HEK293 (cell line): ENCODE results near the gene GRIA1.

Source experiments
- SP3 ChIP-seq: fragments of 450-650 bp; formaldehyde crosslinking; IDR thresholded peaks from 2 replicates; pipeline ENCODE4 v1.5.1; 2016; ENCODE audit warnings: missing biosample characterization, missing genetic modification characterization
- ZNF354C ChIP-seq: fragments of 450-650 bp; formaldehyde crosslinking; IDR thresholded peaks from 2 replicates; pipeline ENCODE4 v1.5.1; 2016; ENCODE audit warnings: missing biosample characterization, missing genetic modification characterization, low read depth, borderline replicate concordance
- ZNF530 ChIP-seq: fragments of 450-650 bp; formaldehyde crosslinking; IDR thresholded peaks from 2 replicates; pipeline ENCODE4 v1.5.1; 2016; ENCODE audit warnings: low read depth, missing biosample characterization, missing genetic modification characterization
- ZNF629 ChIP-seq: fragments of 450-650 bp; formaldehyde crosslinking; IDR thresholded peaks from 2 replicates; pipeline ENCODE4 v1.5.1; 2017; ENCODE audit warnings: missing biosample characterization, missing genetic modification characterization
- ZNF701 ChIP-seq: fragments of 450-650 bp; formaldehyde crosslinking; IDR thresholded peaks from 2 replicates; pipeline ENCODE4 v1.5.1; 2016; ENCODE audit warnings: missing biosample characterization, missing genetic modification characterization
- TF ChIP-seq, protein P1 (sequence below): fragments of 450-650 bp; formaldehyde crosslinking; IDR thresholded peaks from 2 replicates; pipeline ENCODE4 v1.5.1; 2016; ENCODE audit warnings: missing biosample characterization, missing genetic modification characterization
- TF ChIP-seq, protein P2 (sequence below): fragments of 450-650 bp; formaldehyde crosslinking; IDR thresholded peaks from 2 replicates; pipeline ENCODE4 v1.5.1; 2016; ENCODE audit warnings: missing biosample characterization, missing genetic modification characterization
- TF ChIP-seq, protein P3 (sequence below): fragments of 450-650 bp; formaldehyde crosslinking; IDR thresholded peaks from 2 replicates; pipeline ENCODE4 v1.5.1; 2016; ENCODE audit warnings: missing biosample characterization, missing genetic modification characterization

DNA sequence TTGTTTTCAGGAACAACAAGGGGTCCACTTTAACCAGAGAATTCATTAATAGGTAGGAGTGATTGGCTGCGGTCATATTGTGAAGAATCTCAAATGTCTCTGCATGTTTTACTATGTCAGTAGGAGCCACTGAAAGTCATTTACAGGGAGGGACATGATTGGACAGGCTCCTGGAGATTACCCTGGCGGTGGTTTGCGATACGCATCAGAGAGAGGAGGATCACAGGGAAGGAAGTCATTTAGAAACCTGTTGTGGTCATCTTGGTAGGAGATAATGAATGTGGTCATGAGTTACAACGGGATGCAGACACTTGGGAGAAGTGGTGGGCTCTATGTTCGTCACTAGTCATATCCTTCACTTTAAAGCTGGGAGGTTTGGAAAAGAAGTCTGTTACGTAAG is 285.5 kb downstream of the GRIA1 start:
- TF ChIP-seq, protein P1, sequence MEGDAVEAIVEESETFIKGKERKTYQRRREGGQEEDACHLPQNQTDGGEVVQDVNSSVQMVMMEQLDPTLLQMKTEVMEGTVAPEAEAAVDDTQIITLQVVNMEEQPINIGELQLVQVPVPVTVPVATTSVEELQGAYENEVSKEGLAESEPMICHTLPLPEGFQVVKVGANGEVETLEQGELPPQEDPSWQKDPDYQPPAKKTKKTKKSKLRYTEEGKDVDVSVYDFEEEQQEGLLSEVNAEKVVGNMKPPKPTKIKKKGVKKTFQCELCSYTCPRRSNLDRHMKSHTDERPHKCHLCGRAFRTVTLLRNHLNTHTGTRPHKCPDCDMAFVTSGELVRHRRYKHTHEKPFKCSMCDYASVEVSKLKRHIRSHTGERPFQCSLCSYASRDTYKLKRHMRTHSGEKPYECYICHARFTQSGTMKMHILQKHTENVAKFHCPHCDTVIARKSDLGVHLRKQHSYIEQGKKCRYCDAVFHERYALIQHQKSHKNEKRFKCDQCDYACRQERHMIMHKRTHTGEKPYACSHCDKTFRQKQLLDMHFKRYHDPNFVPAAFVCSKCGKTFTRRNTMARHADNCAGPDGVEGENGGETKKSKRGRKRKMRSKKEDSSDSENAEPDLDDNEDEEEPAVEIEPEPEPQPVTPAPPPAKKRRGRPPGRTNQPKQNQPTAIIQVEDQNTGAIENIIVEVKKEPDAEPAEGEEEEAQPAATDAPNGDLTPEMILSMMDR (tag by site-specific recombination) = no peak
- no peak for TF ChIP-seq ZNF629 (tag by site-specific recombination)
- TF ChIP-seq ZNF354C (tag by site-specific recombination) = no peak
- TF ChIP-seq SP3 (tag by site-specific recombination) = no peak
- no peak for TF ChIP-seq ZNF530 (tag by site-specific recombination)
- no peak for TF ChIP-seq ZNF701 (tag by site-specific recombination)
- TF ChIP-seq, protein P2, sequence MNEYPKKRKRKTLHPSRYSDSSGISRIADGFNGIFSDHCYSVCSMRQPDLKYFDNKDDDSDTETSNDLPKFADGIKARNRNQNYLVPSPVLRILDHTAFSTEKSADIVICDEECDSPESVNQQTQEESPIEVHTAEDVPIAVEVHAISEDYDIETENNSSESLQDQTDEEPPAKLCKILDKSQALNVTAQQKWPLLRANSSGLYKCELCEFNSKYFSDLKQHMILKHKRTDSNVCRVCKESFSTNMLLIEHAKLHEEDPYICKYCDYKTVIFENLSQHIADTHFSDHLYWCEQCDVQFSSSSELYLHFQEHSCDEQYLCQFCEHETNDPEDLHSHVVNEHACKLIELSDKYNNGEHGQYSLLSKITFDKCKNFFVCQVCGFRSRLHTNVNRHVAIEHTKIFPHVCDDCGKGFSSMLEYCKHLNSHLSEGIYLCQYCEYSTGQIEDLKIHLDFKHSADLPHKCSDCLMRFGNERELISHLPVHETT (tag by site-specific recombination) = no peak
- TF ChIP-seq, protein P3, sequence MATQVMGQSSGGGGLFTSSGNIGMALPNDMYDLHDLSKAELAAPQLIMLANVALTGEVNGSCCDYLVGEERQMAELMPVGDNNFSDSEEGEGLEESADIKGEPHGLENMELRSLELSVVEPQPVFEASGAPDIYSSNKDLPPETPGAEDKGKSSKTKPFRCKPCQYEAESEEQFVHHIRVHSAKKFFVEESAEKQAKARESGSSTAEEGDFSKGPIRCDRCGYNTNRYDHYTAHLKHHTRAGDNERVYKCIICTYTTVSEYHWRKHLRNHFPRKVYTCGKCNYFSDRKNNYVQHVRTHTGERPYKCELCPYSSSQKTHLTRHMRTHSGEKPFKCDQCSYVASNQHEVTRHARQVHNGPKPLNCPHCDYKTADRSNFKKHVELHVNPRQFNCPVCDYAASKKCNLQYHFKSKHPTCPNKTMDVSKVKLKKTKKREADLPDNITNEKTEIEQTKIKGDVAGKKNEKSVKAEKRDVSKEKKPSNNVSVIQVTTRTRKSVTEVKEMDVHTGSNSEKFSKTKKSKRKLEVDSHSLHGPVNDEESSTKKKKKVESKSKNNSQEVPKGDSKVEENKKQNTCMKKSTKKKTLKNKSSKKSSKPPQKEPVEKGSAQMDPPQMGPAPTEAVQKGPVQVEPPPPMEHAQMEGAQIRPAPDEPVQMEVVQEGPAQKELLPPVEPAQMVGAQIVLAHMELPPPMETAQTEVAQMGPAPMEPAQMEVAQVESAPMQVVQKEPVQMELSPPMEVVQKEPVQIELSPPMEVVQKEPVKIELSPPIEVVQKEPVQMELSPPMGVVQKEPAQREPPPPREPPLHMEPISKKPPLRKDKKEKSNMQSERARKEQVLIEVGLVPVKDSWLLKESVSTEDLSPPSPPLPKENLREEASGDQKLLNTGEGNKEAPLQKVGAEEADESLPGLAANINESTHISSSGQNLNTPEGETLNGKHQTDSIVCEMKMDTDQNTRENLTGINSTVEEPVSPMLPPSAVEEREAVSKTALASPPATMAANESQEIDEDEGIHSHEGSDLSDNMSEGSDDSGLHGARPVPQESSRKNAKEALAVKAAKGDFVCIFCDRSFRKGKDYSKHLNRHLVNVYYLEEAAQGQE = no peak
